ENCODE results near the gene PABPN1L. TPM values are rescaled to one million over a fixed set of nuclear protein-coding genes. Genes with fewer than 3 reads are reported as not detected.

PABPN1L gene
- total RNA-seq, 1 experiment from 2014 or later, result 0.57 TPM

DNA sequence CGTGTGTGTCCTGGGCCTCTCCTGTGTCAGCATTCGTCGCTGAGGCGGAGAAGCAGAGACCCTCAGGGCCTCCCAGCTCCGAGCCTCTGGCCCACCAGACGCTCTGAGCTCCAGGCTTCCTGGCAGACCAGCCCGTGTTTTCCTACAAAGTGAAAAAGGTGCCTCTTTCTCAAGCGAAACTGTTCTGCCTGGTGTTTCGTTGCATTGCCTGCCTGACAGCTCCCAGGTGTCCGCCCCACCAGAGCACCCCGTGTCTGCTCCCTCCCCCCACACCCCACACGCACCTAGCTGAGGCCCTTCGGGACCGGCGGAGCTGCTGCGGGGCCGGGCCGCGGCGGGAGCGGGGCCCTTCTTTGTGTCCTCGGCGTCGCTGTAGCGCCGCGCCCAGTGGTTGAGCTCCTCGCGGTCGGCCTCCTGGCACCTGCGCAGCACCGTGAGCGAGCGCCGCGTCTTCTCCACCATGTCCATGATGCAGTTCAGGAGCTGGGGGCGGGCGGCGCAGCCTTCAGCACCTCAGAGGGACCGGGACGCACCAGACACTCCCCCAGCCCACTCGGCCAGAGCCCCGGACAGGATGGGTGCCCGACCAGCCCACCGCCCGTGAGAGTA, 14.7 kb upstream of the PABPN1L start:
- ChIA-PET POLR2A (no interaction called here), RAD21 (ENCODE audit: low non-redundant PET in 1 of 2, low total read pairs in 2 of 2, uncharacterized antibody in 2 of 2, unreplicated experiment in 2 of 2) (no interaction called here), CTCF (no interaction called here)
- intact Hi-C loops (cut with micrococcal nuclease), result no loop called here
- DNase-seq (ENCODE audit: low read depth, low spot score), result no peak
- H2AFZ ChIP-seq (ENCODE audit: low read depth, low read length, poor library complexity, severe bottlenecking), result no peak overlapping the region
- H3K9me2 ChIP-seq (ENCODE audit: insufficient read depth), result no peaks in the 10 kb centered on the region
- no peak for ATAC-seq
- H3K27me3 ChIP-seq (ENCODE audit: insufficient read depth, low read length), result no peaks in the 10 kb centered on the region
- H3K27ac ChIP-seq (ENCODE audit: low read depth, low read length), result no peak overlapping the region
- 0 out of 4 replicates have a peak, but pooled peaks cover 0 to 6% of the 10 kb centered on the region in 2 experiments for H3K36me3 ChIP-seq (ENCODE audit: control insufficient read depth in 1 of 2, insufficient read depth in 2 of 2, low read length in 2 of 2)
- no peak overlapping the region for H3K4me2 ChIP-seq (ENCODE audit: low read length)
- no peak overlapping the region for H3K4me3 ChIP-seq (replicated peaks in 1 of 2; ENCODE audit: low read depth in 1 of 2, low read length in 2 of 2)
- peaks cover 7 to 11% of the 10 kb centered on the region in 2 experiments; a peak in 3 of 4 replicates for H3K4me1 ChIP-seq (ENCODE audit: control insufficient read depth in 1 of 2, insufficient read depth in 2 of 2, low read length in 2 of 2)
- TF ChIP-seq, protein P1, sequence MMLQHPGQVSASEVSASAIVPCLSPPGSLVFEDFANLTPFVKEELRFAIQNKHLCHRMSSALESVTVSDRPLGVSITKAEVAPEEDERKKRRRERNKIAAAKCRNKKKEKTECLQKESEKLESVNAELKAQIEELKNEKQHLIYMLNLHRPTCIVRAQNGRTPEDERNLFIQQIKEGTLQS (IDR thresholded peaks at IDR 0.05), result no peak
- TF ChIP-seq POLR2A (IDR thresholded peaks at IDR 0.05; ENCODE audit: borderline replicate concordance, extremely low read depth, insufficient read depth, insufficient read length) (no peak), YY1 (IDR thresholded peaks at IDR 0.05; ENCODE audit: extremely low read depth, insufficient replicate concordance, low read depth, low read length) (no peak), ELF1 (IDR thresholded peaks at IDR 0.05; ENCODE audit: borderline replicate concordance, low read depth) (no peak)
- no peak overlapping the region for H3K9ac ChIP-seq (ENCODE audit: low read length)
- no peaks in the 10 kb centered on the region for H4K20me1 ChIP-seq (ENCODE audit: insufficient read depth)
- BruUV-seq (replicated peaks), result no TSS peak
- H3K79me2 ChIP-seq (ENCODE audit: insufficient read depth, low read length), result no peaks in the 10 kb centered on the region
- H3K9me3 ChIP-seq (ENCODE audit: control insufficient read depth in 1 of 2, insufficient read depth in 1 of 2, low read depth in 1 of 2, low read length in 2 of 2), result no peaks in the 10 kb centered on the region

GRCh38 chr16:88880226-88881006, 14.0 kb upstream of the PABPN1L start:
- RAD21 ChIA-PET (ENCODE audit: low non-redundant PET in 1 of 2, low total read pairs in 2 of 2, uncharacterized antibody in 2 of 2, unreplicated experiment in 2 of 2), result no interaction called here
- no TSS peak for BruUV-seq (replicated peaks)
- Histone ChIP-seq H3K4me2 (ENCODE audit: low read length) (no peak overlapping the region), H3K27ac (ENCODE audit: low read depth, low read length) (no peak overlapping the region; the same call in 1 of the 2 replicates), H3K4me3 (replicated peaks in 1 of 2; ENCODE audit: low read depth in 1 of 2, low read length in 2 of 2) (no peak overlapping the region), H3K27me3 (ENCODE audit: insufficient read depth, low read length) (no peaks in the 10 kb centered on the region), H4K20me1 (ENCODE audit: insufficient read depth) (no peaks in the 10 kb centered on the region), H3K36me3 (ENCODE audit: control insufficient read depth in 1 of 2, insufficient read depth in 2 of 2, low read length in 2 of 2) (0 out of 4 replicates have a peak, but pooled peaks cover 0 to 6% of the 10 kb centered on the region in 2 experiments), H3K4me1 (ENCODE audit: control insufficient read depth in 1 of 2, insufficient read depth in 2 of 2, low read length in 2 of 2) (peaks cover 7 to 11% of the 10 kb centered on the region in 2 experiments; a peak in 3 of 4 replicates), H3K9ac (ENCODE audit: low read length) (no peak overlapping the region), H3K79me2 (ENCODE audit: insufficient read depth, low read length) (no peaks in the 10 kb centered on the region), H3K9me2 (ENCODE audit: insufficient read depth) (no peaks in the 10 kb centered on the region), H3K9me3 (ENCODE audit: control insufficient read depth in 1 of 2, insufficient read depth in 1 of 2, low read depth in 1 of 2, low read length in 2 of 2) (no peaks in the 10 kb centered on the region), H2AFZ (ENCODE audit: low read depth, low read length, poor library complexity, severe bottlenecking) (no peak overlapping the region)
- intact Hi-C loops (cut with micrococcal nuclease), result no loop called here
- DNase-seq (ENCODE audit: low read depth, low spot score), result no peak
- ATAC-seq, result no peak
- POLR2A ChIA-PET, result no interaction called here
- CTCF ChIA-PET, result no interaction called here
- TF ChIP-seq YY1 (IDR thresholded peaks at IDR 0.05; ENCODE audit: extremely low read depth, insufficient replicate concordance, low read depth, low read length), result no peak
- TF ChIP-seq, protein P2, sequence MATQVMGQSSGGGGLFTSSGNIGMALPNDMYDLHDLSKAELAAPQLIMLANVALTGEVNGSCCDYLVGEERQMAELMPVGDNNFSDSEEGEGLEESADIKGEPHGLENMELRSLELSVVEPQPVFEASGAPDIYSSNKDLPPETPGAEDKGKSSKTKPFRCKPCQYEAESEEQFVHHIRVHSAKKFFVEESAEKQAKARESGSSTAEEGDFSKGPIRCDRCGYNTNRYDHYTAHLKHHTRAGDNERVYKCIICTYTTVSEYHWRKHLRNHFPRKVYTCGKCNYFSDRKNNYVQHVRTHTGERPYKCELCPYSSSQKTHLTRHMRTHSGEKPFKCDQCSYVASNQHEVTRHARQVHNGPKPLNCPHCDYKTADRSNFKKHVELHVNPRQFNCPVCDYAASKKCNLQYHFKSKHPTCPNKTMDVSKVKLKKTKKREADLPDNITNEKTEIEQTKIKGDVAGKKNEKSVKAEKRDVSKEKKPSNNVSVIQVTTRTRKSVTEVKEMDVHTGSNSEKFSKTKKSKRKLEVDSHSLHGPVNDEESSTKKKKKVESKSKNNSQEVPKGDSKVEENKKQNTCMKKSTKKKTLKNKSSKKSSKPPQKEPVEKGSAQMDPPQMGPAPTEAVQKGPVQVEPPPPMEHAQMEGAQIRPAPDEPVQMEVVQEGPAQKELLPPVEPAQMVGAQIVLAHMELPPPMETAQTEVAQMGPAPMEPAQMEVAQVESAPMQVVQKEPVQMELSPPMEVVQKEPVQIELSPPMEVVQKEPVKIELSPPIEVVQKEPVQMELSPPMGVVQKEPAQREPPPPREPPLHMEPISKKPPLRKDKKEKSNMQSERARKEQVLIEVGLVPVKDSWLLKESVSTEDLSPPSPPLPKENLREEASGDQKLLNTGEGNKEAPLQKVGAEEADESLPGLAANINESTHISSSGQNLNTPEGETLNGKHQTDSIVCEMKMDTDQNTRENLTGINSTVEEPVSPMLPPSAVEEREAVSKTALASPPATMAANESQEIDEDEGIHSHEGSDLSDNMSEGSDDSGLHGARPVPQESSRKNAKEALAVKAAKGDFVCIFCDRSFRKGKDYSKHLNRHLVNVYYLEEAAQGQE (IDR thresholded peaks at IDR 0.05; ENCODE audit: low read depth), result no peak
- no peak for TF ChIP-seq CBX3 (IDR thresholded peaks at IDR 0.05; ENCODE audit: low read depth)
- TF ChIP-seq SIN3A (IDR thresholded peaks at IDR 0.05; ENCODE audit: low read depth), result no peak
- no peak for TF ChIP-seq ELF1 (IDR thresholded peaks at IDR 0.05; ENCODE audit: borderline replicate concordance, low read depth)
- TF ChIP-seq EZH2phosphoT487 (IDR thresholded peaks at IDR 0.05; ENCODE audit: borderline replicate concordance), result no peak
- TF ChIP-seq TCF7L2 (IDR thresholded peaks at IDR 0.05; ENCODE audit: borderline replicate concordance, extremely low read depth, insufficient read depth, insufficient read length), result no peak
- no peak for TF ChIP-seq CTCF (IDR thresholded peaks at IDR 0.05 in 2 of 3, conservative IDR thresholded peaks at IDR 0.05 in 1 of 3; ENCODE audit: borderline replicate concordance in 1 of 3, insufficient read depth in 1 of 3, low read depth in 2 of 3, low read length in 2 of 3)
- no peak for TF ChIP-seq JUND (IDR thresholded peaks at IDR 0.05)
- no peak for TF ChIP-seq FOSL1 (IDR thresholded peaks at IDR 0.05; ENCODE audit: low read depth)
- TF ChIP-seq RAD21 (IDR thresholded peaks at IDR 0.05; ENCODE audit: low read depth), result no peak

Data from HCT116 (cell line).